Lower leg skin (tissue), 4 donors: Measurements from ENCODE around the gene TSPAN15. TPM values are rescaled to one million over a fixed set of nuclear protein-coding genes. Genes with fewer than 3 reads are reported as not detected.

Experiments
- DNase-seq, 2 donors: peaks; one replicate each; pipeline ENCODE4 v3.0.0-alpha.2; 2019; ENCODE audit warnings: low spot score in 2 of 2
- H3K4me3 ChIP-seq: fragments of 200-600 bp; sonication (generic); 2 replicates; pipeline ENCODE4 v1.5.1; 2017; ENCODE audit warnings: mild to moderate bottlenecking, low read depth; ENCODE audit not compliant: poor library complexity, severe bottlenecking
- CTCF ChIP-seq, 3 donors: fragments of 450-650 bp; IDR thresholded peaks; one replicate each; pipeline ENCODE4 v1.5.1; 2016; ENCODE audit warnings: antibody characterized with exemption in 3 of 3, mild to moderate bottlenecking in 3 of 3, moderate library complexity in 2 of 3
- POLR2A ChIP-seq, 2 donors: fragments of 450-650 bp; IDR thresholded peaks; one replicate each; pipeline ENCODE4 v1.6.1; 2016 to 2017; ENCODE audit warnings: antibody characterized with exemption in 2 of 2, mild to moderate bottlenecking in 1 of 2, moderate library complexity in 1 of 2
- WGBS, 2 donors: methylation state at CpG; one replicate each; pipeline ENCODE4 v1.1.5; 2018; 5-methylcytosine and 5-hydroxymethylcytosine counted together
- intact Hi-C: fragments of 100-400 bp; cut with DNase I; formaldehyde crosslinking; loops from one replicate; pipeline ENCODE4 v1.15.0; 2023; ENCODE audit warnings: low total_unique reads
- total RNA-seq, 4 donors: library from RNA; depleted of rRNA; stranded (reverse); fragments of >200 nt; gene quantifications; one replicate each; pipeline ENCODE4 v1.1.0, GENCODE V29; 2016

The TSPAN15 gene
- total RNA-seq, 4 donors from 2014 or later = 5.9 to 47.7 (median 13.0) TPM

DNA sequence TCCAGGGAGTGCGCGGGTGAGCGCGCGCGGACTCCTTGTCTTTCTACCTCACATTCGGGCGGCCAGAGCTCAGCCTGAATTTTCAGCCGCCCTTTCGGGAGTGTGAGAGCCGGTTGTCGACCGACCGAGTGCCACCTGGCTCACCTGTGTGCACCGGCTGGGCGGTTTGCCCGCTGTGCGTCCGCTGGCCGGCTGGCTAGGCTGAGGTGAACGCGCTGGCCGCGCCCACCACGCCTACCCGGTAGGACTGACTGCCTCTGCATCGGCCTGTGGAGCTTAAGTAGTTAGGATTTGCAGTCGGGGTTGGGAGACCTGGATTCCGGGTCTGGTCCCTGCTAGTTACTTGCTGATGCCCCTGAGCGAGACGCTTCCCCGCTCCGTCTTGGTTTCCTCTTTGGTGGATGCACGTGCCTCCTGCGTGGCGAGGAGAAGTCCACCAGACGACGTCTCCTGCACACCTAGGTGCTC lies 553 bp downstream of the TSPAN15 start:
- WGBS, 2 donors = 20 to 23% methylated on average over 15 to 18 of the region's 38 CpGs
- intact Hi-C loops = no loop called here
- H3K4me3 ChIP-seq = peak overlapping the region; percentile 24
- TF ChIP-seq POLR2A (IDR thresholded peaks at IDR 0.05) = no peak
- no peak for TF ChIP-seq CTCF (IDR thresholded peaks at IDR 0.05)
- DNase-seq = no peak

- TF ChIP-seq CTCF (IDR thresholded peaks at IDR 0.05) (no peak), POLR2A (IDR thresholded peaks at IDR 0.05) (no peak)
- no peak for DNase-seq
- intact Hi-C loops = no loop called here
- 72 to 78% methylated on average over 6 of the region's 6 CpGs for WGBS, 2 donors
- no peak overlapping the region for H3K4me3 ChIP-seq
Measured at GRCh38 chr10:69452676-69453415, 1.6 kb downstream of the TSPAN15 start.

GRCh38 chr10:69453795-69454194 lies 2.5 kb downstream of the TSPAN15 start:
- DNase-seq = no peak
- no peak overlapping the region for H3K4me3 ChIP-seq
- TF ChIP-seq CTCF (IDR thresholded peaks at IDR 0.05) (no peak), POLR2A (IDR thresholded peaks at IDR 0.05) (no peak)
- intact Hi-C loops = no loop called here

- no peak for DNase-seq
- no peak overlapping the region for H3K4me3 ChIP-seq
- WGBS, 2 donors = 90 to 93% methylated on average over 10 of the region's 10 CpGs
- TF ChIP-seq POLR2A (IDR thresholded peaks at IDR 0.05) = no peak
- no peak for TF ChIP-seq CTCF (IDR thresholded peaks at IDR 0.05)
- intact Hi-C loops = no loop called here
Measured at GRCh38 chr10:69455006-69455763, 3.9 kb downstream of the TSPAN15 start.

GRCh38 chr10:69456880-69457693 lies 5.8 kb downstream of the TSPAN15 start:
- H3K4me3 ChIP-seq = no peak overlapping the region
- intact Hi-C loops = no loop called here
- no peak for DNase-seq
- 84 to 90% methylated on average over 7 to 8 of the region's 8 CpGs for WGBS, 2 donors
- no peak for TF ChIP-seq CTCF (IDR thresholded peaks at IDR 0.05)
- TF ChIP-seq POLR2A (IDR thresholded peaks at IDR 0.05) = no peak
